Mesothelial cell of epicardium (in vitro differentiated cells): ENCODE measurements around the gene SMC2. TPM values are rescaled to one million over a fixed set of nuclear protein-coding genes. Genes with fewer than 3 reads are reported as not detected.

Source experiments
- DNase-seq, 2 experiments: peaks; one replicate each; pipeline ENCODE4 v3.0.0; 2021; ENCODE audit warnings: low spot score in 2 of 2; ENCODE audit not compliant: unreplicated experiment in 2 of 2
- H3K27ac Mint-ChIP-seq: 2 replicates; pipeline ENCODE4 v1.8.0; 2021; ENCODE audit warnings: mixed read lengths
- H3K27me3 Mint-ChIP-seq: 2 replicates; pipeline ENCODE4 v1.8.0; 2021; ENCODE audit warnings: low read depth, mixed read lengths
- H3K36me3 Mint-ChIP-seq: 2 replicates; pipeline ENCODE4 v1.8.0; 2021; ENCODE audit warnings: mixed read lengths
- H3K4me1 Mint-ChIP-seq: 2 replicates; pipeline ENCODE4 v1.8.0; 2021; ENCODE audit warnings: mixed read lengths
- H3K4me3 Mint-ChIP-seq: 2 replicates; pipeline ENCODE4 v1.8.0; 2021; ENCODE audit warnings: mild to moderate bottlenecking, moderate library complexity, mixed read lengths
- H3K9me3 Mint-ChIP-seq: 2 replicates; pipeline ENCODE4 v1.8.0; 2021; ENCODE audit warnings: mixed read lengths
- CTCF ChIP-seq: fragments of 200-600 bp; sonication (generic); IDR thresholded peaks from one replicate; pipeline ENCODE4 v1.5.0; 2021; ENCODE audit warnings: antibody characterized with exemption; ENCODE audit not compliant: unreplicated experiment
- total RNA-seq: library from RNA; stranded (reverse); gene quantifications from 3 replicates; pipeline ENCODE4 v1.2.1, GENCODE V29; 2021

The SMC2 gene
- 19.3 to 22.6 TPM (median 20.1 TPM) in 3 replicates for total RNA-seq

GRCh38 chr9:104093647-104094533 is at the start of gene SMC2:
SMC2 (plus strand) TSS chr9:104094309; CDS start chr9:104095385, 1,076 bp downstream.
- Mint-ChIP-seq H3K36me3 (no peaks in the 10 kb centered on the region), H3K27me3 (peaks cover 3% of the 10 kb centered on the region), H3K9me3 (no peaks in the 10 kb centered on the region), H3K27ac (peak within 1 kb of the TSS; percentile 100), H3K4me3 (peak within 1 kb of the TSS; percentile 99), H3K4me1 (peaks cover 39% of the 10 kb centered on the region)
- TF ChIP-seq CTCF, result no peak
- peak; percentile 75 to 92 for DNase-seq

- Mint-ChIP-seq H3K27ac (no peak overlapping the region), H3K4me1 (no peaks in the 10 kb centered on the region)
- TF ChIP-seq CTCF, result no peak
Measured at GRCh38 chr9:104068546-104068945, 25.6 kb upstream of the SMC2 start.

GRCh38 chr9:104069288-104069687 is 24.8 kb upstream of the SMC2 start:
- DNase-seq, result no peak
- Mint-ChIP-seq H3K27ac (no peak overlapping the region), H3K4me1 (peaks cover 3% of the 10 kb centered on the region), H3K36me3 (no peaks in the 10 kb centered on the region), H3K4me3 (no peak overlapping the region), H3K27me3 (peaks cover 2% of the 10 kb centered on the region), H3K9me3 (no peaks in the 10 kb centered on the region)
- no peak for TF ChIP-seq CTCF

More at GRCh38 chr9:104068546-104068945, 25.6 kb upstream of the SMC2 start:
- Mint-ChIP-seq H3K27me3 (peaks cover 2% of the 10 kb centered on the region), H3K9me3 (no peaks in the 10 kb centered on the region), H3K4me3 (no peak overlapping the region), H3K36me3 (no peaks in the 10 kb centered on the region)
- no peak for DNase-seq

GRCh38 chr9:104071589-104071988 is 22.5 kb upstream of the SMC2 start:
- no peak for TF ChIP-seq CTCF
- Mint-ChIP-seq H3K27ac (no peak overlapping the region), H3K36me3 (no peaks in the 10 kb centered on the region), H3K27me3 (peaks cover 2% of the 10 kb centered on the region), H3K9me3 (no peaks in the 10 kb centered on the region), H3K4me1 (peaks cover 24% of the 10 kb centered on the region), H3K4me3 (no peak overlapping the region)
- no peak for DNase-seq

- H3K27me3 Mint-ChIP-seq, result no peaks in the 10 kb centered on the region
- H3K9me3 Mint-ChIP-seq, result peaks cover 8% of the 10 kb centered on the region
- peaks cover 24% of the 10 kb centered on the region for H3K4me1 Mint-ChIP-seq
- no peak overlapping the region for H3K27ac Mint-ChIP-seq
- no peaks in the 10 kb centered on the region for H3K36me3 Mint-ChIP-seq
- TF ChIP-seq CTCF, result no peak
- DNase-seq, result no peak
- H3K4me3 Mint-ChIP-seq, result no peak overlapping the region
Measured at GRCh38 chr9:104073098-104073769, 20.9 kb upstream of the SMC2 start.
